ENCODE results near the gene IMPG1. TPM values are rescaled to one million over a fixed set of nuclear protein-coding genes. Genes with fewer than 3 reads are reported as not detected.

IMPG1 gene
- polyA plus RNA-seq, 1 donor (not counting 4 experiments of a cell fraction or from before 2014, with no cell fraction given): not detected

- no peaks in the 10 kb centered on the region for H3K4me1 ChIP-seq (ENCODE audit: control insufficient read depth, extremely low read depth, insufficient read depth, low read length)
- no peaks in the 10 kb centered on the region for H3K36me3 ChIP-seq (ENCODE audit: control insufficient read depth in 2 of 2, extremely low read depth in 1 of 2, insufficient read depth in 2 of 2, low read length in 2 of 2)
- no peak for FAIRE-seq
- H3K9me3 ChIP-seq (ENCODE audit: control insufficient read depth, low read depth, low read length): no peaks in the 10 kb centered on the region
- DNase-seq (ENCODE audit: low read depth, low spot score): no peak
- dilution Hi-C loops (cut with MboI; ENCODE audit: extremely low pct_ligation_motif_present, low sequenced_read_pairs): no loop called here
- no peak overlapping the region for H3K4me3 ChIP-seq (ENCODE audit: control insufficient read depth in 2 of 3, extremely low read depth in 1 of 3, insufficient read depth in 2 of 3, low read depth in 1 of 3, low read length in 3 of 3)
- H3K27me3 ChIP-seq (ENCODE audit: control insufficient read depth, extremely low read depth, insufficient read depth, low read length): no peaks in the 10 kb centered on the region
- H3K79me2 ChIP-seq (ENCODE audit: control insufficient read depth, insufficient read depth, low read length): no peaks in the 10 kb centered on the region
- H3K9me1 ChIP-seq (ENCODE audit: control insufficient read depth, extremely low read depth, insufficient read depth, low read length): no peaks in the 10 kb centered on the region
- no peak overlapping the region for H3K4me2 ChIP-seq (ENCODE audit: control insufficient read depth, extremely low read depth, insufficient read depth, low read depth, low read length)
- no peak overlapping the region for H3K9ac ChIP-seq (ENCODE audit: control insufficient read depth, extremely low read depth, insufficient read depth, low read length)
- TF ChIP-seq EZH2 (IDR thresholded peaks at IDR 0.05; ENCODE audit: low read length): no peak
- TF ChIP-seq, protein P1, sequence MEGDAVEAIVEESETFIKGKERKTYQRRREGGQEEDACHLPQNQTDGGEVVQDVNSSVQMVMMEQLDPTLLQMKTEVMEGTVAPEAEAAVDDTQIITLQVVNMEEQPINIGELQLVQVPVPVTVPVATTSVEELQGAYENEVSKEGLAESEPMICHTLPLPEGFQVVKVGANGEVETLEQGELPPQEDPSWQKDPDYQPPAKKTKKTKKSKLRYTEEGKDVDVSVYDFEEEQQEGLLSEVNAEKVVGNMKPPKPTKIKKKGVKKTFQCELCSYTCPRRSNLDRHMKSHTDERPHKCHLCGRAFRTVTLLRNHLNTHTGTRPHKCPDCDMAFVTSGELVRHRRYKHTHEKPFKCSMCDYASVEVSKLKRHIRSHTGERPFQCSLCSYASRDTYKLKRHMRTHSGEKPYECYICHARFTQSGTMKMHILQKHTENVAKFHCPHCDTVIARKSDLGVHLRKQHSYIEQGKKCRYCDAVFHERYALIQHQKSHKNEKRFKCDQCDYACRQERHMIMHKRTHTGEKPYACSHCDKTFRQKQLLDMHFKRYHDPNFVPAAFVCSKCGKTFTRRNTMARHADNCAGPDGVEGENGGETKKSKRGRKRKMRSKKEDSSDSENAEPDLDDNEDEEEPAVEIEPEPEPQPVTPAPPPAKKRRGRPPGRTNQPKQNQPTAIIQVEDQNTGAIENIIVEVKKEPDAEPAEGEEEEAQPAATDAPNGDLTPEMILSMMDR (optimal IDR thresholded peaks at IDR 0.05 in 1 of 3, IDR thresholded peaks at IDR 0.05 in 1 of 3, conservative IDR thresholded peaks at IDR 0.05 in 1 of 3; ENCODE audit: extremely low read depth in 1 of 3, insufficient read depth in 2 of 3, low read length in 3 of 3): no peak
- no peak overlapping the region for H3K27ac ChIP-seq (ENCODE audit: control insufficient read depth, insufficient read depth, low read length)
- no peaks in the 10 kb centered on the region for H4K20me1 ChIP-seq (ENCODE audit: control insufficient read depth, extremely low read depth, insufficient read depth, low read length)
- H2AFZ ChIP-seq (ENCODE audit: control insufficient read depth, low read length): no peak overlapping the region
Observed at GRCh38 chr6:75970093-75970492, 102.4 kb downstream of the IMPG1 start.

DNA sequence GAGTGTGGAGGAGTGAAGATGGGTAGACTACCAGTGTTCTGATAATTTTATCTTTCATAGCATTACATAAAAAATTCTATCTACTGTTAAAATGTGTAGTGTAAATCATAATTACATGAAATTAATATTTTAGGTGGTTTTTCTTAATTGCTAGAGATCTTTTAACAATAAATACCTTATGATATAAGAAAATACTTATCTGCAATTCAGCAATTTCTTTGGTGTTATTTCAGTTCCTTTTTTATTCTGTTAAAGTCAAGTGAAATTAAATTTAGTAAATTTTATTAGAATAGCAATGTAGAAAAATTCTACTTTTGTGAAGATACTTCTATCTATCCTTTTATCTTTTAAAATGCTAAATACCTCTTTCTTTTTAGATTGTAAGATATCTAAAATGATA, 104.3 kb downstream of the IMPG1 start:
- Histone ChIP-seq H3K4me3 (ENCODE audit: control insufficient read depth in 2 of 3, extremely low read depth in 1 of 3, insufficient read depth in 2 of 3, low read depth in 1 of 3, low read length in 3 of 3) (no peak overlapping the region), H3K4me2 (ENCODE audit: control insufficient read depth, extremely low read depth, insufficient read depth, low read depth, low read length) (no peak overlapping the region), H3K27me3 (ENCODE audit: control insufficient read depth, extremely low read depth, insufficient read depth, low read length) (no peaks in the 10 kb centered on the region), H3K27ac (ENCODE audit: control insufficient read depth, insufficient read depth, low read length) (no peak overlapping the region), H3K9me1 (ENCODE audit: control insufficient read depth, extremely low read depth, insufficient read depth, low read length) (no peaks in the 10 kb centered on the region), H4K20me1 (ENCODE audit: control insufficient read depth, extremely low read depth, insufficient read depth, low read length) (no peaks in the 10 kb centered on the region), H3K9me3 (ENCODE audit: control insufficient read depth, low read depth, low read length) (no peaks in the 10 kb centered on the region), H3K36me3 (ENCODE audit: control insufficient read depth in 2 of 2, extremely low read depth in 1 of 2, insufficient read depth in 2 of 2, low read length in 2 of 2) (no peaks in the 10 kb centered on the region), H3K79me2 (ENCODE audit: control insufficient read depth, insufficient read depth, low read length) (no peaks in the 10 kb centered on the region), H3K4me1 (ENCODE audit: control insufficient read depth, extremely low read depth, insufficient read depth, low read length) (no peaks in the 10 kb centered on the region), H2AFZ (ENCODE audit: control insufficient read depth, low read length) (no peak overlapping the region), H3K9ac (ENCODE audit: control insufficient read depth, extremely low read depth, insufficient read depth, low read length) (no peak overlapping the region)
- DNase-seq (ENCODE audit: low read depth, low spot score): no peak
- FAIRE-seq: no peak
- dilution Hi-C loops (cut with MboI; ENCODE audit: extremely low pct_ligation_motif_present, low sequenced_read_pairs): no loop called here
- TF ChIP-seq EZH2 (IDR thresholded peaks at IDR 0.05; ENCODE audit: low read length): no peak
- TF ChIP-seq, protein P1 (optimal IDR thresholded peaks at IDR 0.05 in 1 of 3, IDR thresholded peaks at IDR 0.05 in 1 of 3, conservative IDR thresholded peaks at IDR 0.05 in 1 of 3; ENCODE audit: extremely low read depth in 1 of 3, insufficient read depth in 2 of 3, low read length in 3 of 3): no peak
